Keratinocyte (primary cell): ENCODE data around the gene LST1. TPM values are rescaled to one million over a fixed set of nuclear protein-coding genes. Genes with fewer than 3 reads are reported as not detected.

Experiments
- DNase-seq: peaks from one replicate; pipeline ENCODE4 v3.0.0-alpha.2; 2011; ENCODE audit warnings: low read depth, missing footprints, low spot score
- FAIRE-seq: peaks from 2 replicates; lab custom pipeline; 2011; peaks lifted over from hg19 to GRCh38; lab: Jason Lieb, UNC
- H2AFZ ChIP-seq: 2 replicates; pipeline ENCODE4 v1.6.0; 2012; ENCODE audit warnings: low read length, control low read depth, inconsistent platforms; ENCODE audit not compliant: control insufficient read depth
- H3K27ac ChIP-seq: 2 replicates; pipeline ENCODE4 v1.5.1; 2011; ENCODE audit warnings: low read length; ENCODE audit not compliant: control insufficient read depth, insufficient read depth
- H3K27me3 ChIP-seq: 3 replicates; pipeline ENCODE4 v1.6.0; 2011; ENCODE audit warnings: low read length; ENCODE audit not compliant: control insufficient read depth, insufficient read depth; ENCODE audit errors: extremely low read depth
- H3K36me3 ChIP-seq, 2 experiments: 2 replicates in 1 of 2; 3 replicates in 1 of 2; pipeline ENCODE4 v1.5.1; 2011; ENCODE audit warnings: low read length in 2 of 2, mild to moderate bottlenecking in 1 of 2; ENCODE audit not compliant: control insufficient read depth in 2 of 2, insufficient read depth in 2 of 2; ENCODE audit errors: extremely low read depth in 1 of 2
- H3K4me1 ChIP-seq: 3 replicates; pipeline ENCODE4 v1.5.1; 2011; ENCODE audit warnings: low read length; ENCODE audit not compliant: control insufficient read depth, insufficient read depth; ENCODE audit errors: extremely low read depth
- H3K4me2 ChIP-seq: 3 replicates; pipeline ENCODE4 v1.6.0; 2011; ENCODE audit warnings: low read depth, low read length; ENCODE audit not compliant: control insufficient read depth, insufficient read depth; ENCODE audit errors: extremely low read depth
- H3K4me3 ChIP-seq, 3 experiments: fragments of 200-600 bp in 1 of 3; sonication (generic) in 1 of 3; 2 replicates in 2 of 3; 3 replicates in 1 of 3; pipeline ENCODE4 v1.5.1; 2011 to 2016; ENCODE audit warnings: low read length in 3 of 3, mild to moderate bottlenecking in 3 of 3, control low read depth in 2 of 3, inconsistent platforms in 1 of 3, low read depth in 1 of 3, mixed read lengths in 1 of 3, mixed run types in 1 of 3, moderate library complexity in 1 of 3; ENCODE audit not compliant: control insufficient read depth in 2 of 3, insufficient read depth in 2 of 3; ENCODE audit errors: extremely low read depth in 1 of 3
- H3K79me2 ChIP-seq: 2 replicates; pipeline ENCODE4 v1.6.0; 2012; ENCODE audit warnings: low read length; ENCODE audit not compliant: control insufficient read depth, insufficient read depth
- H3K9ac ChIP-seq: 3 replicates; pipeline ENCODE4 v1.6.0; 2011; ENCODE audit warnings: low read length; ENCODE audit not compliant: control insufficient read depth, insufficient read depth; ENCODE audit errors: extremely low read depth
- H3K9me1 ChIP-seq: 3 replicates; pipeline ENCODE4 v1.6.0; 2011; ENCODE audit warnings: low read length; ENCODE audit not compliant: control insufficient read depth, insufficient read depth; ENCODE audit errors: extremely low read depth
- H3K9me3 ChIP-seq: 2 replicates; pipeline ENCODE4 v1.5.1; 2012; ENCODE audit warnings: low read depth, low read length; ENCODE audit not compliant: control insufficient read depth
- H4K20me1 ChIP-seq: 3 replicates; pipeline ENCODE4 v1.6.0; 2011; ENCODE audit warnings: low read length; ENCODE audit not compliant: control insufficient read depth, insufficient read depth; ENCODE audit errors: extremely low read depth
- EZH2 ChIP-seq: IDR thresholded peaks from one replicate; pipeline ENCODE4 v1.6.1; 2012; ENCODE audit warnings: inconsistent platforms, mild to moderate bottlenecking, low read length, moderate library complexity
- dilution Hi-C: fragments of 300-500 bp; cut with MboI; formaldehyde crosslinking; loops from one replicate; pipeline ENCODE4 v1.7.0; 2020; ENCODE audit warnings: low sequenced_read_pairs; ENCODE audit not compliant: extremely low pct_ligation_motif_present
- polyA minus RNA-seq, 3 experiments: library from RNA; depleted of rRNA, polyadenylated mRNA; stranded (reverse); fragments of >200 nt; gene quantifications; 1 replicate in 1 of 3; 2 replicates in 1 of 3; 3 replicates in 1 of 3; pipeline ENCODE4 v1.2.3, GENCODE V29; 2011
- polyA plus RNA-seq, 5 experiments: library from polyadenylated mRNA; depleted of rRNA in 3 of 5; stranded (reverse) in 3 of 5; stranded (forward) in 1 of 5; unstranded in 1 of 5; fragments of >200 nt; gene quantifications; 1 replicate in 1 of 5; 2 replicates in 3 of 5; 3 replicates in 1 of 5; pipeline versions ENCODE4 v1.2.1 to v1.2.3, GENCODE V29; 2011 to 2012; ENCODE audit warnings: missing spikeins in 2 of 5, low read depth in 1 of 5, low replicate concordance in 1 of 5
- TF ChIP-seq, protein P1 (sequence below), 3 experiments: IDR thresholded peaks in 1 of 3; conservative IDR thresholded peaks in 1 of 3; optimal IDR thresholded peaks in 1 of 3; 2 replicates in 2 of 3; 3 replicates in 1 of 3; pipeline versions ENCODE3 to v1.5.1; 2011; ENCODE audit warnings: low read length in 3 of 3, mild to moderate bottlenecking in 3 of 3, moderate library complexity in 2 of 3, control low read depth in 1 of 3, inconsistent platforms in 1 of 3; ENCODE audit not compliant: insufficient read depth in 2 of 3; ENCODE audit errors: extremely low read depth in 1 of 3

Gene LST1
- polyA plus RNA-seq (0.18 TPM in 1 of 3 replicates, not detected in the others), polyA minus RNA-seq (not detected in 3 replicates)
- polyA plus RNA-seq (2011; ENCODE audit: low read depth): not detected
- polyA plus RNA-seq (2011; cell fraction: cytosol; rRNA removed): not detected in 2 replicates
- 0.24 TPM in 1 of 2 replicates, not detected in the other for polyA plus RNA-seq (2011; cell fraction: nucleus; rRNA removed)
- polyA plus RNA-seq (2012; ENCODE audit: low replicate concordance): 0.21 TPM in 1 of 2 replicates, not detected in the other
- polyA minus RNA-seq (2011; cell fraction: cytosol; rRNA and poly(A)+ RNA removed): not detected
- polyA minus RNA-seq (2011; cell fraction: nucleus; rRNA and poly(A)+ RNA removed): not detected in 2 replicates

- Histone ChIP-seq H3K4me1 (peaks cover 4% of the 10 kb centered on the region), H4K20me1 (no peaks in the 10 kb centered on the region), H2AFZ (no peak within 1 kb of the TSS), H3K9me3 (no peaks in the 10 kb centered on the region), H3K9me1 (no peaks in the 10 kb centered on the region), H3K9ac (no peak within 1 kb of the TSS), H3K4me2 (no peak within 1 kb of the TSS), H3K79me2 (no peaks in the 10 kb centered on the region), H3K36me3 (no peaks in the 10 kb centered on the region), H3K27ac (no peak within 1 kb of the TSS), H3K27me3 (peaks cover 3% of the 10 kb centered on the region), H3K4me3 (no peak within 1 kb of the TSS)
- no peak for TF ChIP-seq EZH2
- TF ChIP-seq, protein P1, sequence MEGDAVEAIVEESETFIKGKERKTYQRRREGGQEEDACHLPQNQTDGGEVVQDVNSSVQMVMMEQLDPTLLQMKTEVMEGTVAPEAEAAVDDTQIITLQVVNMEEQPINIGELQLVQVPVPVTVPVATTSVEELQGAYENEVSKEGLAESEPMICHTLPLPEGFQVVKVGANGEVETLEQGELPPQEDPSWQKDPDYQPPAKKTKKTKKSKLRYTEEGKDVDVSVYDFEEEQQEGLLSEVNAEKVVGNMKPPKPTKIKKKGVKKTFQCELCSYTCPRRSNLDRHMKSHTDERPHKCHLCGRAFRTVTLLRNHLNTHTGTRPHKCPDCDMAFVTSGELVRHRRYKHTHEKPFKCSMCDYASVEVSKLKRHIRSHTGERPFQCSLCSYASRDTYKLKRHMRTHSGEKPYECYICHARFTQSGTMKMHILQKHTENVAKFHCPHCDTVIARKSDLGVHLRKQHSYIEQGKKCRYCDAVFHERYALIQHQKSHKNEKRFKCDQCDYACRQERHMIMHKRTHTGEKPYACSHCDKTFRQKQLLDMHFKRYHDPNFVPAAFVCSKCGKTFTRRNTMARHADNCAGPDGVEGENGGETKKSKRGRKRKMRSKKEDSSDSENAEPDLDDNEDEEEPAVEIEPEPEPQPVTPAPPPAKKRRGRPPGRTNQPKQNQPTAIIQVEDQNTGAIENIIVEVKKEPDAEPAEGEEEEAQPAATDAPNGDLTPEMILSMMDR (optimal IDR thresholded peaks at IDR 0.05 in 1 of 3, IDR thresholded peaks at IDR 0.05 in 1 of 3, conservative IDR thresholded peaks at IDR 0.05 in 1 of 3; ENCODE audit: extremely low read depth in 1 of 3, insufficient read depth in 2 of 3, low read length in 3 of 3): no peak
- DNase-seq (no peak), FAIRE-seq (no peak)
- dilution Hi-C loops: no loop called here
Measured at GRCh38 chr6:31586008-31586407, at the start of gene LST1. LST1 (plus strand) TSS chr6:31586277; CDS start chr6:31587300, 1,023 bp downstream.

GRCh38 chr6:31538805-31539400 is 47.2 kb upstream of the LST1 start:
- no peaks in the 10 kb centered on the region for H3K9me3 ChIP-seq
- DNase-seq (no peak), FAIRE-seq (no peak)
- H3K9me1 ChIP-seq: no peaks in the 10 kb centered on the region
- H3K4me2 ChIP-seq: peak overlapping the region; percentile 98
- peaks cover 27% of the 10 kb centered on the region for H3K4me1 ChIP-seq
- peaks cover 32 to 57% of the 10 kb centered on the region in 2 experiments for H3K36me3 ChIP-seq
- peak overlapping the region; percentile 49 for H3K9ac ChIP-seq
- H3K27me3 ChIP-seq: no peaks in the 10 kb centered on the region
- H3K4me3 ChIP-seq: peak overlapping the region in 2 of 3 experiments; percentile 41 to 97
- TF ChIP-seq EZH2: no peak
- TF ChIP-seq, protein P1 (optimal IDR thresholded peaks at IDR 0.05 in 1 of 3, IDR thresholded peaks at IDR 0.05 in 1 of 3, conservative IDR thresholded peaks at IDR 0.05 in 1 of 3; ENCODE audit: extremely low read depth in 1 of 3, insufficient read depth in 2 of 3, low read length in 3 of 3): no peak
- peak overlapping the region; percentile 24 for H3K27ac ChIP-seq
- H4K20me1 ChIP-seq: peaks cover 43% of the 10 kb centered on the region
- no peak overlapping the region for H2AFZ ChIP-seq
- peaks cover 77% of the 10 kb centered on the region for H3K79me2 ChIP-seq
- dilution Hi-C loops: no loop called here
